ENCODE results near the gene DENND1A.

DENND1A gene

DNA sequence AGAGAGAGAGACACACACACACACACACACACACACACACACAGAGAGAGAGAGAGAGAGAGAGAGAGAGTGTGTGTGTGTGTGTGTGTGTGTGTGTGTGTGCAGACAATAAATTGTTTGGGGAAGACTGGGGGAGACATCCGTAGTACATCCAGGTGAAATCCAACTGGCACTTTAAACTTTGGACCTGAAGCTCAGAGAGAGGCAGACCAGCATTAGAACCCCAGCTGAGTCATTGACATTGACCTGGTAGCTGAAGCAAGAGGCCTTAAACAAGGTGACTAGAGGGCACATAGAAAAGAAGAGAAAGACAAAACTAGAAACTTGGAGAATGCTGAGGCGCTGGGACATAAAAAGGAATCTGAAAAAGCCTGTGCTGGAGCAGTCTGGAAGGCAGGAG, 322.4 kb downstream of the DENND1A start:
- no peak for DNase-seq
- Histone ChIP-seq H3K36me3 (no peaks in the 10 kb centered on the region), H3K4me1 (no peaks in the 10 kb centered on the region), H3K27ac (no peak overlapping the region), H3K27me3 (no peaks in the 10 kb centered on the region), H3K4me3 (no peak overlapping the region), H3K9me3 (no peaks in the 10 kb centered on the region)
- intact Hi-C loops (cut with DNase I; ENCODE audit: low total_unique reads), result no loop called here
- TF ChIP-seq, protein P1, sequence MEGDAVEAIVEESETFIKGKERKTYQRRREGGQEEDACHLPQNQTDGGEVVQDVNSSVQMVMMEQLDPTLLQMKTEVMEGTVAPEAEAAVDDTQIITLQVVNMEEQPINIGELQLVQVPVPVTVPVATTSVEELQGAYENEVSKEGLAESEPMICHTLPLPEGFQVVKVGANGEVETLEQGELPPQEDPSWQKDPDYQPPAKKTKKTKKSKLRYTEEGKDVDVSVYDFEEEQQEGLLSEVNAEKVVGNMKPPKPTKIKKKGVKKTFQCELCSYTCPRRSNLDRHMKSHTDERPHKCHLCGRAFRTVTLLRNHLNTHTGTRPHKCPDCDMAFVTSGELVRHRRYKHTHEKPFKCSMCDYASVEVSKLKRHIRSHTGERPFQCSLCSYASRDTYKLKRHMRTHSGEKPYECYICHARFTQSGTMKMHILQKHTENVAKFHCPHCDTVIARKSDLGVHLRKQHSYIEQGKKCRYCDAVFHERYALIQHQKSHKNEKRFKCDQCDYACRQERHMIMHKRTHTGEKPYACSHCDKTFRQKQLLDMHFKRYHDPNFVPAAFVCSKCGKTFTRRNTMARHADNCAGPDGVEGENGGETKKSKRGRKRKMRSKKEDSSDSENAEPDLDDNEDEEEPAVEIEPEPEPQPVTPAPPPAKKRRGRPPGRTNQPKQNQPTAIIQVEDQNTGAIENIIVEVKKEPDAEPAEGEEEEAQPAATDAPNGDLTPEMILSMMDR (IDR thresholded peaks at IDR 0.05), result no peak

DNA sequence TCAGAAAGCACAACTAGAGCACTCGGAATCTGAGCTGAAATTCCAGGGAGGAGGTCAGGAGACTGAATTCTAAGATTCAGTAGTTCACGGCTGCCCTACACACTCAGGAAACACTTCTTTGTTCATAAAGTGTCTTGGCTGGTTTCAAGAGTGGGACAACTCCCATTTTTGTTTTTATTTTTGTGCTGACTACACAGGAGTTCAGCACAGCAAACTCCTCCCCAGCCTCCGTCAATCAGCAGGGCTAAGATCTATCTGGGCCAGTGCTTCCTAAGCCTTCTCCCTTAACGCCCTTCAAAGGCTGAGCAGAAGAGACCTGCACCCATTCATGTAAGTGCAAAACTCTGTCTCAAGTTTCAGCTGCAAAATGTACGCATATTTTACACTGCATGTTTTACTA, 323.8 kb downstream of the DENND1A start:
- H3K27ac ChIP-seq, result no peak overlapping the region
- H3K9me3 ChIP-seq, result no peaks in the 10 kb centered on the region
- no peak overlapping the region for H3K4me3 ChIP-seq
- TF ChIP-seq, protein P1 (IDR thresholded peaks at IDR 0.05), result no peak
- no peaks in the 10 kb centered on the region for H3K4me1 ChIP-seq
- no peak for DNase-seq
- H3K27me3 ChIP-seq, result no peaks in the 10 kb centered on the region
- H3K36me3 ChIP-seq, result no peaks in the 10 kb centered on the region
- intact Hi-C loops (cut with DNase I; ENCODE audit: low total_unique reads), result no loop called here

DNA sequence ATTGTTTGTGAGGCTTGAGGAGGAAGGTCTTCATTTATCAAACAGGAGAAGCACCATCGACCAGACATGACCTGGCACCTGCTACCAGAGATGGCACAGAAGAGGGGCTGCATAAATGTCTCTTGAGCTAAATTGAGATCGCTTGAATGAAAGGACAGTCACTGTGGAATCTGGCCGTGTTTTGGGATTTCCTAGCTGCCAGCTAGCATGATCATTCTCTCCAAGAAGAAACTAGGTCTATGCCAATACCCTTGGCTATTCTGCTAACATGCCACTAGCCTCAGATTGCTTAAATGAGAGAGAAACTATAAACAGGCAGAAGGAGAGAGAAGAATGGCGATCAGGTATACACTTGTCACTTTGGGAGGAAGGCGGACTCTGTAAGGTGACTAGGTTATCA, 324.6 kb downstream of the DENND1A start:
- Histone ChIP-seq H3K4me3 (no peak overlapping the region), H3K27me3 (no peaks in the 10 kb centered on the region), H3K27ac (no peak overlapping the region), H3K9me3 (no peaks in the 10 kb centered on the region), H3K4me1 (no peaks in the 10 kb centered on the region), H3K36me3 (no peaks in the 10 kb centered on the region)
- TF ChIP-seq, protein P1 (IDR thresholded peaks at IDR 0.05), result no peak
- DNase-seq, result no peak
- intact Hi-C loops (cut with DNase I; ENCODE audit: low total_unique reads), result no loop called here

DNA sequence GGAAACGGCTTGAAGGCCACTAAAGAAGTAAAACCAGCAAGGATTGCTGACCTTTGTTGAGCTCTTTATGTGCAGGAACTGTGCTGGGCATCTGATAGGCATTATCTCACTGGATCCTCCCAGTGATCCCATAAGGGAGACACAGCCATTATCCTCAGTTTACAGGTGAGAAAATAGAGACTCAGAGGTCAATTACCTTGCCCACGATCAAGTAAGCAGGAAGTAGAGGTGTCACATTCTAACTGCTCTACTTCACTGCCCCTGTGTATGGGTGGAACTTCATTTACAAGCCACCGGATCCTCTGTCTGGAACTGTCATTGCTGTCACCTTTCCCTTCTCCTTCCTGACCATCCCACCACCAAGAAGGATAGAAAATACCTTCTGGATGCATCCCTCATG, 325.1 kb downstream of the DENND1A start:
- no peaks in the 10 kb centered on the region for H3K27me3 ChIP-seq
- H3K4me3 ChIP-seq, result no peak overlapping the region
- no peak for DNase-seq
- intact Hi-C loops (cut with DNase I; ENCODE audit: low total_unique reads), result no loop called here
- TF ChIP-seq, protein P1 (IDR thresholded peaks at IDR 0.05), result no peak
- H3K9me3 ChIP-seq, result no peaks in the 10 kb centered on the region
- H3K4me1 ChIP-seq, result no peaks in the 10 kb centered on the region
- no peak overlapping the region for H3K27ac ChIP-seq
- no peaks in the 10 kb centered on the region for H3K36me3 ChIP-seq

DNA sequence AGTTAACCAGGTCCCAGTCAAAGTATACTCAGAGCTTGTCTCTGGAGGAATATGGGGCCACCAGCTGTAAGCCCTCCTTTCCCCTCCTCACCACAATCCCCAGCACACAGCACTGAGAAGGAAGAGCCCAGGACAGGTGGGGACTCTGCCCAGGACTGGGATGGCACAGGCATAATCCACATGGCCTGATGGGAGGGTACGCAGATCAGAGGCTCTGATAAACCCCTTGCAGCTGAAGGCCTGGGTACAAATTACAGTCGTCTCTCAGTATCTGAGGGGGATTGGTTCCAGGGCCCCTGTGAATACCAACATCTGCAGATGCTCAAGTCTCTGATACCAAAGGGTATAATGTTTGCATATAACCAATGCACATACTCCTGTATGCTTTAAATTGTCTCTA, 328.1 kb downstream of the DENND1A start:
- H3K36me3 ChIP-seq, result no peaks in the 10 kb centered on the region
- TF ChIP-seq, protein P1 (IDR thresholded peaks at IDR 0.05), result no peak
- H3K27ac ChIP-seq, result no peak overlapping the region
- H3K27me3 ChIP-seq, result no peaks in the 10 kb centered on the region
- no peaks in the 10 kb centered on the region for H3K9me3 ChIP-seq
- H3K4me1 ChIP-seq, result no peaks in the 10 kb centered on the region
- intact Hi-C loops (cut with DNase I; ENCODE audit: low total_unique reads), result no loop called here
- no peak for DNase-seq
- no peak overlapping the region for H3K4me3 ChIP-seq

DNA sequence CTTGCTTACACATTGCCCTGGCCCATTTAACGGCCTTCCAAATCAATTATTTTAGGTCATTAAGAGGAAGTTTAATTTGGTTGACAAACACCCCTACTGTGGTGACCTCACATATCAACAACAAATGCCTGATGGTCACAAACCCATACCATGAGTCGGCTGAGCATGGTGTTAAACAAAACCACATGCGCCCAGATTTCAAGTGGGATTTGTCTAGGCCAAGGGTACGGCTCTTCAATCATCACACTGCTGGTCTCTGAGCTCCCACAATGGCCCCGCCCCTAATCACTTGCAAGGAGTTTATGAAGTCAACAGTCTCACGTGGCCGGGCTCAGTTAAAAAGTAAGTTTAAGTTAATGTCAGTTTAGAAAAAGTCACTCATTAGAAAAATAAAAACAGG, 330.1 kb downstream of the DENND1A start:
- no peak for DNase-seq
- intact Hi-C loops (cut with DNase I; ENCODE audit: low total_unique reads), result no loop called here
- no peak overlapping the region for H3K4me3 ChIP-seq
- H3K36me3 ChIP-seq, result no peaks in the 10 kb centered on the region
- no peaks in the 10 kb centered on the region for H3K27me3 ChIP-seq
- TF ChIP-seq, protein P1 (IDR thresholded peaks at IDR 0.05), result no peak
- no peaks in the 10 kb centered on the region for H3K4me1 ChIP-seq
- H3K9me3 ChIP-seq, result no peaks in the 10 kb centered on the region
- H3K27ac ChIP-seq, result no peak overlapping the region

Data from tibial artery (tissue), 4 donors.